Mesenchymal stem cell (in vitro differentiated cells and primary cell): ENCODE results near the gene ACSL5.

Source experiments
- DNase-seq: peaks from one replicate; pipeline ENCODE4 v3.0.0-alpha.2; 2013
- H2AFZ ChIP-seq: one replicate; pipeline ENCODE4 v1.6.1; 2013; ENCODE audit warnings: low read depth, mild to moderate bottlenecking, control low read depth, inconsistent platforms, low read length, moderate library complexity
- H2AK5ac ChIP-seq: 2 replicates; pipeline ENCODE4 v1.6.1; 2013; ENCODE audit warnings: low read length, moderate library complexity, mild to moderate bottlenecking, inconsistent platforms; ENCODE audit not compliant: severe bottlenecking
- H2BK120ac ChIP-seq: one replicate; pipeline ENCODE4 v1.6.1; 2013; ENCODE audit warnings: low read depth, mild to moderate bottlenecking, inconsistent platforms, low read length, moderate library complexity
- H2BK12ac ChIP-seq, 2 experiments: one replicate each; pipeline ENCODE4 v1.6.1; 2013; ENCODE audit warnings: inconsistent platforms in 2 of 2, low read length in 2 of 2, mild to moderate bottlenecking in 2 of 2, moderate library complexity in 2 of 2, control low read depth in 1 of 2
- H2BK15ac ChIP-seq: one replicate; pipeline ENCODE4 v1.6.1; 2013; ENCODE audit warnings: mild to moderate bottlenecking, low read depth, inconsistent platforms; ENCODE audit not compliant: poor library complexity, severe bottlenecking
- H2BK5ac ChIP-seq: 2 replicates; pipeline ENCODE4 v1.6.1; 2013; ENCODE audit warnings: low read depth, mild to moderate bottlenecking, low read length, control low read depth, inconsistent platforms; ENCODE audit not compliant: poor library complexity, severe bottlenecking
- H3K14ac ChIP-seq, 2 experiments: one replicate each; pipeline ENCODE4 v1.6.1; 2013; ENCODE audit warnings: inconsistent platforms in 2 of 2, low read length in 2 of 2, control low read depth in 1 of 2, mild to moderate bottlenecking in 1 of 2, moderate library complexity in 1 of 2
- H3K18ac ChIP-seq, 2 experiments: one replicate each; pipeline ENCODE4 v1.6.1; 2013; ENCODE audit warnings: inconsistent platforms in 2 of 2, low read length in 2 of 2, control low read depth in 1 of 2, low read depth in 1 of 2, mild to moderate bottlenecking in 1 of 2
- H3K23ac ChIP-seq, 2 experiments: one replicate each; pipeline ENCODE4 v1.6.1; 2013; ENCODE audit warnings: inconsistent platforms in 2 of 2, low read length in 2 of 2, mild to moderate bottlenecking in 2 of 2, moderate library complexity in 2 of 2, control low read depth in 1 of 2
- H3K27ac ChIP-seq: 2 replicates; pipeline ENCODE4 v1.5.1; 2013; ENCODE audit warnings: mild to moderate bottlenecking, moderate library complexity, low read length, control low read depth, inconsistent platforms; ENCODE audit not compliant: poor library complexity, severe bottlenecking
- H3K27me3 ChIP-seq, 2 experiments: 2 replicates each; pipeline versions ENCODE4 v1.6.1 to v1.7.0; 2013; ENCODE audit warnings: low read length in 2 of 2, mild to moderate bottlenecking in 2 of 2, moderate library complexity in 2 of 2, control low read depth in 1 of 2, inconsistent platforms in 1 of 2; ENCODE audit not compliant: control insufficient read depth in 1 of 2, insufficient read depth in 1 of 2
- H3K36me3 ChIP-seq, 2 experiments: 2 replicates each; pipeline versions ENCODE4 v1.6.1 to v1.7.0; 2013; ENCODE audit warnings: low read length in 2 of 2, control low read depth in 1 of 2, inconsistent platforms in 1 of 2, low read depth in 1 of 2, mild to moderate bottlenecking in 1 of 2; ENCODE audit not compliant: insufficient read depth in 2 of 2, control insufficient read depth in 1 of 2
- H3K4ac ChIP-seq, 2 experiments: one replicate each; pipeline ENCODE4 v1.6.1; 2013; ENCODE audit warnings: inconsistent platforms in 2 of 2, low read length in 2 of 2, mild to moderate bottlenecking in 2 of 2, moderate library complexity in 2 of 2, control low read depth in 1 of 2, low read depth in 1 of 2
- H3K4me1 ChIP-seq: 2 replicates; pipeline ENCODE4 v1.6.1; 2013; ENCODE audit warnings: low read depth, low read length, control low read depth; ENCODE audit not compliant: control insufficient read depth, insufficient read depth
- H3K4me2 ChIP-seq: 2 replicates; pipeline ENCODE4 v1.6.1; 2013; ENCODE audit warnings: low read length, mild to moderate bottlenecking, inconsistent platforms; ENCODE audit not compliant: poor library complexity, severe bottlenecking
- H3K4me3 ChIP-seq, 2 experiments: 2 replicates each; pipeline versions ENCODE4 v1.5.1 to v1.7.0; 2013; ENCODE audit warnings: low read length in 2 of 2, mild to moderate bottlenecking in 2 of 2, control low read depth in 1 of 2, low read depth in 1 of 2; ENCODE audit not compliant: insufficient read depth in 1 of 2
- H3K79me1 ChIP-seq: replicated peaks from 2 replicates; pipeline ENCODE4 v1.6.1; 2013; ENCODE audit warnings: mild to moderate bottlenecking, control low read depth, low read length, inconsistent platforms; ENCODE audit not compliant: poor library complexity, severe bottlenecking
- H3K9ac ChIP-seq: 2 replicates; pipeline ENCODE4 v1.7.0; 2013; ENCODE audit warnings: mild to moderate bottlenecking, low read length, moderate library complexity
- H3K9me3 ChIP-seq: 2 replicates; pipeline ENCODE4 v1.7.0; 2013; ENCODE audit warnings: mild to moderate bottlenecking, low read length; ENCODE audit not compliant: control insufficient read depth
- H4K8ac ChIP-seq: one replicate; pipeline ENCODE4 v1.6.1; 2013; ENCODE audit warnings: inconsistent platforms, mild to moderate bottlenecking, low read length, moderate library complexity
- H4K91ac ChIP-seq: one replicate; pipeline ENCODE4 v1.6.1; 2013; ENCODE audit warnings: mild to moderate bottlenecking, low read length, inconsistent platforms
- WGBS: methylation state at CpG from one replicate; pipeline ENCODE4 v1.1.7; 2013; ENCODE audit warnings: mixed read lengths; 5-methylcytosine and 5-hydroxymethylcytosine counted together

The ACSL5 gene

GRCh38 chr10:112332022-112332421, 41.9 kb upstream of the ACSL5 start:
- no peak overlapping the region for H3K4me2 ChIP-seq
- H2BK15ac ChIP-seq: no peak overlapping the region
- H2BK5ac ChIP-seq: no peak overlapping the region
- no peak overlapping the region for H3K23ac ChIP-seq
- no peaks in the 10 kb centered on the region for H3K9me3 ChIP-seq
- 98% methylated on average over 3 of the region's 3 CpGs for WGBS
- no peak overlapping the region for H3K4me3 ChIP-seq
- no peaks in the 10 kb centered on the region for H3K36me3 ChIP-seq
- no peak overlapping the region for H2BK120ac ChIP-seq
- H3K27me3 ChIP-seq: peaks cover 5% of the 10 kb centered on the region in 2 experiments
- no peak overlapping the region for H3K9ac ChIP-seq
- no peaks in the 10 kb centered on the region for H3K79me1 ChIP-seq
- no peak overlapping the region for H3K14ac ChIP-seq
- no peak overlapping the region for H3K4ac ChIP-seq
- no peak overlapping the region for H2AK5ac ChIP-seq
- H2AFZ ChIP-seq: no peak overlapping the region
- H4K91ac ChIP-seq: no peak overlapping the region
- H3K18ac ChIP-seq: no peak overlapping the region
- no peak overlapping the region for H4K8ac ChIP-seq
- DNase-seq: no peak
- H2BK12ac ChIP-seq: no peak overlapping the region
- H3K27ac ChIP-seq: no peak overlapping the region
- no peaks in the 10 kb centered on the region for H3K4me1 ChIP-seq

- H3K9ac ChIP-seq: no peak overlapping the region
- no peaks in the 10 kb centered on the region for H3K36me3 ChIP-seq
- no peak overlapping the region for H4K8ac ChIP-seq
- no peak overlapping the region for H3K14ac ChIP-seq
- H2BK5ac ChIP-seq: no peak overlapping the region
- H3K27me3 ChIP-seq: peaks cover 5% of the 10 kb centered on the region in 2 experiments
- H3K4ac ChIP-seq: no peak overlapping the region
- H3K4me1 ChIP-seq: no peaks in the 10 kb centered on the region
- H4K91ac ChIP-seq: no peak overlapping the region
- 89% methylated on average over 3 of the region's 5 CpGs for WGBS
- H3K79me1 ChIP-seq: no peaks in the 10 kb centered on the region
- no peak overlapping the region for H3K23ac ChIP-seq
- H3K9me3 ChIP-seq: no peaks in the 10 kb centered on the region
- H2BK15ac ChIP-seq: no peak overlapping the region
- no peak for DNase-seq
- H2AFZ ChIP-seq: no peak overlapping the region
- no peak overlapping the region for H2AK5ac ChIP-seq
- no peak overlapping the region for H3K4me2 ChIP-seq
- no peak overlapping the region for H3K18ac ChIP-seq
- H2BK12ac ChIP-seq: no peak overlapping the region
- H2BK120ac ChIP-seq: no peak overlapping the region
- H3K4me3 ChIP-seq: no peak overlapping the region
- H3K27ac ChIP-seq: no peak overlapping the region
Measured at GRCh38 chr10:112332509-112333228, 41.2 kb upstream of the ACSL5 start.

GRCh38 chr10:112333452-112333851, 40.5 kb upstream of the ACSL5 start:
- 78% methylated on average over 4 of the region's 4 CpGs for WGBS
- H4K91ac ChIP-seq: no peak overlapping the region
- no peak overlapping the region for H3K4me3 ChIP-seq
- H3K4me1 ChIP-seq: no peaks in the 10 kb centered on the region
- DNase-seq: no peak
- H3K4ac ChIP-seq: no peak overlapping the region
- no peak overlapping the region for H3K9ac ChIP-seq
- no peak overlapping the region for H4K8ac ChIP-seq
- H3K27ac ChIP-seq: no peak overlapping the region
- H3K4me2 ChIP-seq: no peak overlapping the region
- no peak overlapping the region for H3K14ac ChIP-seq
- H2BK15ac ChIP-seq: no peak overlapping the region
- H3K18ac ChIP-seq: no peak overlapping the region
- no peak overlapping the region for H2BK5ac ChIP-seq
- H3K27me3 ChIP-seq: peaks cover 5% of the 10 kb centered on the region in 2 experiments
- no peak overlapping the region for H3K23ac ChIP-seq
- no peak overlapping the region for H2AFZ ChIP-seq
- no peaks in the 10 kb centered on the region for H3K79me1 ChIP-seq
- H2AK5ac ChIP-seq: no peak overlapping the region
- H3K36me3 ChIP-seq: no peaks in the 10 kb centered on the region
- H3K9me3 ChIP-seq: no peaks in the 10 kb centered on the region
- H2BK12ac ChIP-seq: no peak overlapping the region
- H2BK120ac ChIP-seq: no peak overlapping the region

GRCh38 chr10:112335111-112335867, 38.6 kb upstream of the ACSL5 start:
- 63% methylated on average over 5 of the region's 5 CpGs for WGBS
- no peak overlapping the region for H3K23ac ChIP-seq

More at GRCh38 chr10:112335111-112335867, 38.6 kb upstream of the ACSL5 start:
- Histone ChIP-seq H2BK5ac (no peak overlapping the region), H3K79me1 (no peaks in the 10 kb centered on the region), H3K4me1 (no peaks in the 10 kb centered on the region), H3K14ac (no peak overlapping the region), H2BK120ac (no peak overlapping the region), H3K18ac (no peak overlapping the region), H4K8ac (no peak overlapping the region), H3K4me2 (no peak overlapping the region), H3K9ac (no peak overlapping the region), H2BK12ac (no peak overlapping the region), H3K27me3 (peaks cover 5% of the 10 kb centered on the region in 2 experiments), H3K27ac (no peak overlapping the region), H3K36me3 (no peaks in the 10 kb centered on the region), H2BK15ac (no peak overlapping the region), H3K4me3 (no peak overlapping the region), H3K4ac (no peak overlapping the region), H2AK5ac (no peak overlapping the region), H4K91ac (no peak overlapping the region), H2AFZ (no peak overlapping the region), H3K9me3 (no peaks in the 10 kb centered on the region)
- no peak for DNase-seq
